GM21367 (cell line): ENCODE data around the gene TRPM1.

Source experiments
- ATAC-seq: cut with Tn5 transposase; IDR thresholded peaks from one replicate; pipeline ENCODE4 v1.9.1; 2021; ENCODE audit not compliant: unreplicated experiment

The TRPM1 gene

GRCh38 chr15:31085359-31085758, 16.2 kb downstream of the TRPM1 start:
- no peak for ATAC-seq

GRCh38 chr15:31084176-31084575, 17.3 kb downstream of the TRPM1 start:
- no peak for ATAC-seq

GRCh38 chr15:31083370-31083780, 18.1 kb downstream of the TRPM1 start:
- no peak for ATAC-seq

GRCh38 chr15:31082771-31083369, 18.7 kb downstream of the TRPM1 start:
- no peak for ATAC-seq

GRCh38 chr15:31081588-31082250, 19.8 kb downstream of the TRPM1 start:
- no peak for ATAC-seq

GRCh38 chr15:31081056-31081455, 20.5 kb downstream of the TRPM1 start:
- ATAC-seq: no peak

GRCh38 chr15:31080591-31081014, 20.9 kb downstream of the TRPM1 start:
- ATAC-seq: no peak

- ATAC-seq: no peak
These were observed 22.0 kb downstream of the TRPM1 start for GRCh38 chr15:31079519-31079918.

- ATAC-seq: no peak
These were observed 23.1 kb downstream of the TRPM1 start for GRCh38 chr15:31078471-31078870.

GRCh38 chr15:31077941-31078340, 23.6 kb downstream of the TRPM1 start:
- ATAC-seq: no peak

GRCh38 chr15:31077181-31077580, 24.3 kb downstream of the TRPM1 start:
- no peak for ATAC-seq

- ATAC-seq: no peak
These were observed 27.2 kb downstream of the TRPM1 start for GRCh38 chr15:31074321-31074720.

GRCh38 chr15:31070867-31071266, 30.7 kb downstream of the TRPM1 start:
- ATAC-seq: no peak

GRCh38 chr15:31069360-31070000, 32.0 kb downstream of the TRPM1 start:
- ATAC-seq: no peak

GRCh38 chr15:31067890-31068603, 33.5 kb downstream of the TRPM1 start:
- no peak for ATAC-seq

- ATAC-seq: no peak
These were observed 35.7 kb downstream of the TRPM1 start for GRCh38 chr15:31065824-31066223.

GRCh38 chr15:31062911-31063310, 38.6 kb downstream of the TRPM1 start:
- ATAC-seq: no peak

GRCh38 chr15:31062310-31062847, 39.1 kb downstream of the TRPM1 start:
- ATAC-seq: no peak

GRCh38 chr15:31060429-31061140, 40.9 kb downstream of the TRPM1 start:
- ATAC-seq: no peak

GRCh38 chr15:31058236-31058962, 43.1 kb downstream of the TRPM1 start:
- ATAC-seq: no peak
